ENCODE results near the gene A4GNT.
"Not testable (repeated sequence)": the region's sequence is repeated elsewhere in the genome, so short reads cannot be mapped to it uniquely, and the experiment has no call there.

The A4GNT gene

DNA sequence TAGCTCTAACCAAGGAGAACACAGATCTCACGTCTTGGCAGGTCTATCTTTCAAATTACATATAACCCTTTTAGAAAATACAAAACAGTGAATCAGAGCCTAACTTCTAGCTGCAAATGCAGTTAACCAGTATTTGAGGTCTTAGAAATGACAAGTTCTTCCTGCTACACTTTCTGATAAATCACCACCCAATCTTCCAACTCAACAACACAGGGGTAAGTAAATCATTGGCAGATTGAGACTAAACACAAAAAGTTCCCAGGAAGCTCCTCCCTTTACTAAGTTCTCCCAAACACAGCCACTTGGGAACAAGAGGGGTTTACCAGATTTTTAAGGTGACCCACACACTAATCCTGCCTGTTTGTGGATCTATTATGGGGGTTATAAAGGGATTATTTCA is at the start of gene A4GNT:
Gene A4GNT (minus strand): TSS at position 152 of the 400 bp plus-strand sequence. CDS start 1,134 bp downstream, outside the sequence.
- no peak for DNase-seq

DNA sequence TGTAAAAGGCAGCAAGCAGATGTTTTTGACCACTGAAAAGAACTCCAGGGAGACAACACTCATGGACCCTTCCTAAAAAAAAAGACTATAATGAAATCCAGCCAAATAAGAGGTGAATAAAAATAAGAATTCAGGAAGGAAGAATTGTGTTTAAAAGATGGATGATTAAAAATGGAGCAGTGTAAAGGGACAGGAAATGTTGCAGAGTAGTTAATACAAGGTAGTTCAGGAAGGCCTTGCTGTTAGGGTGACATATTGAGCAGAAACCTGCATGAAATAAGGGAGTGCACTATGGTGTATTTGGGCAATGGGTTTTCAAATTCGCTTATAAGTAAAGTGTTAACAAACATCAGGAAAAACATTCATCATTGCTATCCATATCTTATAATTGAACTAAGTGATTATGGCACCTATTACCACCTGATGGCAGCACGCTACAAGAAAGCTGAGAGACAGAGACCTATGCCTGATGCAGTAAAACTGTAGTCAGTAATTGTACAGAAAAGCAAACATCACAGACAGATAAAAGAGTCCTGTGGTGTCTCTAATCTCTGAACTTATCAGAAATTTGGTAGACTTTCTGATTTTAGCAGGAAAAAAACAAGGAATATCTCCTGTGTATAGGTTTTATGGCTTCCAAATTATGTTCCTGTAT is 48.3 kb upstream of the A4GNT start:
- DNase-seq, result peak; percentile 25 to 58

DNA sequence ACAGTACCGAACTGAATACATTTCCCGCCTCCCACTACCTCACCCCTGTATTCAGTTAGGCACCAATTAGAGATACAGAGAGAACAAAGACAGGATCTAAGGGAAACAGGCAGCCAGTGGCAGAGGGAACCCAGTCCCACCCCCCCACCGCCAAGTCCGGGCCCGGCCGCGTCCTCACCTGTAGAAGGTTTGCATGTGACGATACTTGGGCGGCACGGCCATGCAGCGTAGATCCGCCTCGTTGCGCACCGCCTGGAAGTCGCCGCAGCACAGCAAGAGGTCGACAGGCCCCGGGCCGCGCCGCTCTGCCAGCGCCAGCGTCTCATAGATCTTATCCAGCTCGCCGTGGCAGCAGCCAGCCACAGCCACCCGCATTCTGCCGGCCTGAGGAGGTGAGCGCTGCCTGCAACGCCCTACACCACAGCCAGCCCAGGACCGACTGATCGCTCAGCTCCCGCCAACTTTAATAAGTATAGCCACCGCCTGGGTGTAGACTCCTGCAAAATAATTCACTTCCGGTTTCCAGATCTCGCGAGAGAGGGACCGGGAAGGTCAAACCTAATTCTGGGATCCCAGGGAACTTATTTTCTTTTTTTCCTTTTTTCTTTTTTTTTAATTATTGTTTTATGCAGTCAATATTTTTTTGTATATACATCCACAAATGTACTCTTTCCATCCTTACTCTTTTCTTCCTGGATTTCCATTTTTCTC is 42.4 kb upstream of the A4GNT start, which contains the start of gene DBR1:
Gene DBR1 (minus strand): TSS at position 501 of the 711 bp plus-strand sequence. CDS start 126 bp downstream, at position 375.
- peak; percentile 81 to 89 for DNase-seq

DNA sequence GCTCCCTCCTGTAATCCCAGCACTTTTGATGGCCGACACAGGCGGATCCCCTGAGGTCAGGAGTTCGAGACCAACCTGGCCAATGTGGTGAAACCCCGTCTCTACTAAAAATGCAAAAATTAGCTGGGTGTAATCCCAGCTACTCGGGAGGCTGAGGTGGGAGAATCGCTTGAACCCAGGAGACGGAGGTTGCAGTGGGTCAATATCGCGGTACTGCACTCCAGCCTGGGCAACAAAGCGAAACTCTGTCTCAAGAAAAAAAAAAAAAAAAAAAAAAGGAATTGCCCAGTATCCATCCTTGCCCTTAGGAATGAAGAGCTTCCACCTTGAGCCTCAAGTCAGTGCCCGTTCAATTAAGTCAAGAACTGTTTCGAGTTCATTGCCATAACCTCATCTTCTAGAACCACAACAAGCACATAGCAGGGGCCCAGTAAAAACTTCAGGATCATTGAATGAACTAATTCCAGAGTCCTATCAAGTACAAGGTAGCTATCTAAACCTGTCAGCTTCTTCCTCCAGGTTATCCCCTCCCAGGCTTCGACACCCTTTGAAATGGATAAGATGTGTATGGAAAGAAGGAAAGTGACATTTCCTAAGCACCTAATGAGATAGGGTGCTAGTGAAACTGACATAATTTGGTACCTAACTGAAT is 41.7 kb upstream of the A4GNT start:
- DNase-seq, result peak in 1 of 2 donors; percentile 10

DNA sequence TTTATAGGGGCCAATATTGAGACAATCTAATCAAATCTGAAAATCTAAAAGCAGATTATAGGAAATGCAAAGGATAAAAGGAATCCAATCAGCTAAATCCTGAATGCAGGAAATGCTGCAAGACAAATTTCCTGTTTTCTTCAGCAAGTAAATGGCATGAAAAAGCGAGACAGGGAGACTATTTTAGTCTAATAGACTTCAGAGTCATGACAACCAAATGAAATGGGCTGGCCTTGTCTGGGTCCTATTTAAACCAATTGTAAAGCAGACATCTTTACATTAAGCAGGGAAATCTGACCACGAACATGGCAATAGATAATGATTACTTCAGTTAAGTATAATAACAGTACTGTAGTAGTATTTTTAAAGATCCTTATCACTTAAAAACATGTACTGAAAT is 40.4 kb upstream of the A4GNT start:
- DNase-seq, result no peak

DNA sequence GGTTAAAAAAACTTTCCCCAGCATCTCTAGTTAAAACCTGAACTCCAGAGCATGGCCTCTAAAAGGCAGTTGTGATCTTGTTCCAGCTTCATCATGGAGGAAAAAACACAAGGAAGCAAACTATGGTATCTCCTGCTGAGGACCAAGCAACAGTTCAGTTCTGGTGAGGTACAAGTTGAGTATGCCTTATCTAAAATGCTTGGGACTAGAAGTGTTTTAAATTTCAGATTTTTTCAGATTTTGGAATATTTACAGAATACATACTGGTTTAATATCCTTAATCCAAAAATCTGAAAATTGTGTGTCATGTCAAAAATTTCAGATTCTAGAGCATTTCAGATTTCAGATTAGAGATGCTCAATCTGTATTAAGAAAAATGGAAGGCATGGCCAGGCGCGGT is 32.9 kb upstream of the A4GNT start:
- no peak for DNase-seq

DNA sequence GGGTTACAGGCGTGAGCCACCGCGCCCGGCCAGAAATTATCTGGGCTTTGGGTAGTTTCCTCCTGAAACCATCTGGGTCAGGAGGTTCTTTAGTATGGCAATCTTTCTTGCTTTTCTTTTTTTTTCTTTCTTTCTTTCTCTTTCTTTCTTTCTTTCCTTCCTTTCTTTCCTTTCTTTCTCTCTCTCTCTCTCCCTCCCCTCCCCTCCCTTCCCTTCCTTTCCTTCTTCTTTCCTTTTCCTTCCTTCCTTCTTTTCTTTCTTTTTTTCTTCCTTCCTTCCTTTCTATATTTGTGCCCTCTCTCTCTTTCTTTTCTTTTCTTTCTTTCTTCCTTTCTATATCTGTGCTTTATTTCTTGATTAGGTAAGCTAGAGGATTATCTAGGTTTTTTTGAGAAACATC is 25.6 kb upstream of the A4GNT start:
- no peak for DNase-seq

DNA sequence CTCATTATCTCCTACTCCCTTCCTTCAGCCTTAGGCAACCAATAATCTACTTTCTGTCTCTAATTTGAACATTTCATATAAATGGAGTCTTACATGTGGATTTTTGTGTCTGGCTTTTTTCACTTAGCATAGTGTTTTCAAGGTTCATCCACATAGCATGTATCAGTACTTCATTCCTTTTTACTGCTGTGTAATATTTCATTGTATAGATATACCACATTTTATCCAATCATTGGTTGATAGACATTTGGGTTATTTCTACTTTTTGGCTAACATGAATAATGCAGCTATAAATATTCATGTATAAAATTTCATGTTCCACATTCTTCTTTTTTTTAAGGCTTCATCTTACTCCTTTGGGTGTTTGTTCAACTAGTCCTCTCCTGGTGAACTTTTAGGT is 22.3 kb upstream of the A4GNT start:
- no peak for DNase-seq

DNA sequence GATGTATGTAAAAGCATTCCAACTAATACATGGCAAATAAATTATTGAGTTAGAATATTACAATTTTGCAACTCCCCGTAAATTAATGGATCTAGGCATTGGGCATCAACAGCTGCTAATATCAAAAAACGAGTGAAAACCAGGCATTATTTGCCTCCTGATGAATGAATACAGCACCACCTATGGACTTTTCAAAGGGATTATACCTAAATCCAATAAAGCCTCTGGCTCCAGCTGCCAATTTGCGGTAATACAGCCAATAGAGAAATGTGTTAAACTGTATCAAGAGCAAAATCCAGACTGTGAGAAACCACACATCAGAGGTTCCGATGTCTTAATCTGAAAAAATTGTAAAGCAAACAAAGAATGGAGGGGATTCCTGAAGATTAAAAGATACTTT is 16.3 kb upstream of the A4GNT start:
- DNase-seq, result no peak

DNA sequence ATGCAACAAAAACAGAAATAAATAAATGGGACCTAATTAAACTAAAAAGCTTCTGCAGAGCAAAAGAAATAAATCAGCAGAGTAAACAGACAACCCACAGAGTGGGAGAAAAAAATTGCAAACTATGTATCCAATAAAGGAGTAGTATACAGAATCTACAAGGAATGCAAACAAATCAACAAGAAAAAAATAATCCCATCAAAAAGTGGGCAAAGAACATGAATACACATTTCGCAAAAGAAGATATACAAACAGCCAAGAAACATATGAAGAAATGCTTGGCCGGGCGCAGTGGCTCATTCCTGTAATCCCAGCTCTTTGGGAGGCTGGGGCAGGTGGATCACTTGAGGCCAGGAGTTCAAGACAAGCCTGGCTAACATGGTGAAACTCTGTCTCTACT is 10.0 kb upstream of the A4GNT start:
- not testable (repeated sequence) for DNase-seq

DNA sequence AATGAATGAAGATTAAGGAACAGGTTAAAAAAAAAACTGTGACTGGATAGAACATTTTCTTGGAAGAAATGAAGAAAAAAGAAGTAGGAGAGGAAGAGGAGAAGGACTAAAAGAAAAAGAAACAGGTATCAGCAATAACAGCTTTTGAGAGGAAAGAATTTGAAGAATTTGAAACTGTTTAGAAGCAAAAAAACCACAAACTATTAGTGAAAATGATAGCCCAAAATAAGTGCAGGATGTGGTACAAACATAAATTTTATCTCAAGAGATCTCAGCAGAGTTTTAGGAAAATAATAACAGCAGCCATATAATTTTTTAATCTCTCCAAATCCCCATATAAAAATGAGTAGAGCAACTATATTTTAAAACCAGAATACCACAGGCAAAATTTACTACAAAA is 8.8 kb upstream of the A4GNT start:
- DNase-seq, result no peak

DNA sequence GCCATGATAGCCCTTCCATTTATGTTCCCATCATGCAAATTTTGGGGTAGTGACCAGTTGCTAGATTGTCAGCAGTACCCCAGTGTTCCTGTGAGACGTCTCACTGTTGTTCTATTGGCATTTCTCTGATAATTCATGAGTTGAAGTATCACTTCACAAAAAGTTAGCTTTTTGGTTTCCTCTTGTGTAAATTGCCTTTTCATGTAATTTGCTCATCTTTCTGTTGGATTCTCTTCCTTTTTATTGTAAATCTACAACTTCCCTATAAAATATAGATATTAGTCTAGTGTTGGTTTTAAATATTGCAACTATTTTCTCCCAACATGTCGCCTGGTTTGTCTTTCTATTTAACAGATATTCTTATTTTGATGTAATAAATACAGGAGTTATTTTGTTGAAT is 7.5 kb upstream of the A4GNT start:
- no peak for DNase-seq

DNA sequence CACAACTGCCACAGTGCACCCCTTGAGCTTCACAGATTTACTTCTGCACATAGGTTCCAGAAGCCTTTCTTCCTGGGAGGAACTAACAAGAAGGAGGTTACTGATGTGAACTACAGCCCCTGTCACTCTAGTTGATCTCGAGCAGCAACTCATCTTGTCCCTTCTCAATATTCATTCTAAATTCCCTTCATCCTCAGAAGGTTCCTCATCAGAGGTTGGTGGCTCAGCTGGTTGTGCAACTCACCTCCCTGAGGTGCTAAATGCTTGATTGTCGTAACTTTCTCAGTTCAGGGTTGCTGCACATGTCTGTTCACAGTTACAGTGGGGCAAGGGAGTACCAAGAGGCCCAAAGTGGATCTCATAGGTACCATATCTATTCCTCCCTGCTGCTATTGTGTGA is 5.7 kb upstream of the A4GNT start:
- DNase-seq, result no peak

DNA sequence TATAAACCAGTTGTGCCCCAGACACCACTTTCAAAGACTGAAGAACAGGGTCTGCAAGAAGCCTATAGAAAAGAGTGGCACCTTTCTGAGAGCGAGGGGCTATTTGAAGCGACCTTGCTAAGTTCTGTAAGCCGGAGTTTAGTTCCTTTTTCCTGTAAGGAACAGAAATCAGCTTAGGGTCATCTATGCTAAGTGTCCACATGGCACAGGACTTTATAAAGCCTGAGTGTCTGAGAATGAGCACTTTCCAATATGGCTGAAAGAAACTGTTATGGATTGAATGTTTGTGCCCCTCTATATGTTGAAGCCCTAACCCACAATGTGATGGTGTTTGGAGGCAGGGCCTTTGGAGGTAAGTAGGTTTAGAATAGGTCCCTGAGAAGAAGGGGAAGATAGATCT is 4.0 kb upstream of the A4GNT start:
- no peak for DNase-seq

DNA sequence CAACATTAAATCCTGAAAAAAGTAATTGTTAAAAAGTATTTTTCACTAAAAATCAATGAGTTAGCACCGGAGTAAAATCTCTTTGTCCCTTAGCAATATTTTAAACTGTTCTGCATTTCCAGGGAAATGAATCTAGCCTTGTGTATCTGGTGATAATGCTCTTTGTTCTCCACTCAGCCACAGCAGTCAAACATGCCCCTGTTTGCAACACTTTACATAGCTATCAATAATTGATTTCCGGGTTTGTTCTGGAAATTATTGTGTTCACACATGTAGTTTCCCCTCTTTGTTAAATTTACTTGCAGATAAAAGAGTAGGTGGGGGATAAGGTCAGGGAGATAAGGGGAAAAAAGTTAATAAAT is 3.6 kb upstream of the A4GNT start:
- DNase-seq, result no peak

DNA sequence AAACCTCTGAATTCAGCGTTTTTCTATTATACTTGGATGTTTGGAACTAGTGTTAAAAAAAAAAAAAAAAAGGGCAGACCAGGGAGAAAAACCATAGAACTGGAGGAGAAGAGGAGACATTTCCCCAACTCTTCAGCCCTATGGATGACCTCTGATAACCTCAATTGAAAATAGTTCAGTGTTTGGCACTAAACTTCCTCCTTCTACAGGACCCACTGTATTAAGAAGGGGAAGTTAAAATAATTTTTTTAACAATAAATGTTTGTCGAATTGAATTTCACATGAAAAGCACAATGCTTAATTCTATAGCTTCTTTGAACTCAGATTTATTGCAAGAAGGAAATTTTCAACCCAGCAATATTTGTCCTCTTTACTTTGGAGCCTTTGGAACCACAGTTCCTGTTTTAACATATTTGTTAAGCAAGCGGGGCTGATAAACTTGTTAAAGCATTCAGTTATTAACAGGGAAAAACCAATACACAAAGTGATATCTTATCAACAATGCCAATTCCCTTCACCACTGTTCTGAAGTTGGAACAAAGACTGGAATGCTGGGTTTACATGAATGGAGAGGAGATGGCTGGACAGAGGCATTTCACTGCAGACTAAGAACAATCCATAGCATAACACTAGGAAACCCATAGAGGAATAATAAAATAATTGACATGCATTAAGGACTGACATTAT is 3.1 kb upstream of the A4GNT start:
- DNase-seq, result no peak

DNA sequence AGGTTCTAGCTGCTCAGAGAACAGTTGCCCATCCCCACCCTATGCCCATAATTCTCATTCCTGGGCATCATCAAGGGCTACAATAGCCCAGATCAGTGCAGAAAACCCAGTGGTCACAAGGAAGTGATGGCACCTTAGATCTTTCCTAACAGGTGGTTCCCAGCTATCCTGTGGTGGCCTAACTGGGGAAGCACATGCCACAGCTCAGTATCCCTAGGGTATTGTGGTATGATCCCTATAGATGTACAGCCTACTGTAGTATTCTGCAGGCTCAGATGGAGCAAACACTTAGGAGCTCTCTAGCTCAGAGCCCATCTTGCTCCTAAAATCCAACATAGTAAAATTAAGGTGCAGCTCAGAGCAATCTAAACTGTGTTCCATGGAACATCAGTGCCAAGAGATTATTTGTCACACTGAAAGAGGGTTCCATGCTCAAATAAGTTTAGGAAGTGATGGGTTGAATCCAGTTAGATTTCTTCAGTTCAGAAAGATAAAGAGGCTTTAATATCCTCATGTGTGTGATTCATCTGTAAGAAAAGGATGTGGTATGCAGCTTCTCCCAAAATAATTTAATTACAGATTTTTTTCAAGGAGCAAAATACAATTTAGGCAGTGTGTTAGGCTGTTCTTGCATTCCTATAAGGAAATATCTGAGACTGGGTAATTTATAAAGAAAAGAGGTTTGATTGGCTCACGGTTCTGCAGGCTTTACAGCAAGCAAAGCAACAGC is 4.4 kb downstream of the A4GNT start:
- DNase-seq, result no peak

DNA sequence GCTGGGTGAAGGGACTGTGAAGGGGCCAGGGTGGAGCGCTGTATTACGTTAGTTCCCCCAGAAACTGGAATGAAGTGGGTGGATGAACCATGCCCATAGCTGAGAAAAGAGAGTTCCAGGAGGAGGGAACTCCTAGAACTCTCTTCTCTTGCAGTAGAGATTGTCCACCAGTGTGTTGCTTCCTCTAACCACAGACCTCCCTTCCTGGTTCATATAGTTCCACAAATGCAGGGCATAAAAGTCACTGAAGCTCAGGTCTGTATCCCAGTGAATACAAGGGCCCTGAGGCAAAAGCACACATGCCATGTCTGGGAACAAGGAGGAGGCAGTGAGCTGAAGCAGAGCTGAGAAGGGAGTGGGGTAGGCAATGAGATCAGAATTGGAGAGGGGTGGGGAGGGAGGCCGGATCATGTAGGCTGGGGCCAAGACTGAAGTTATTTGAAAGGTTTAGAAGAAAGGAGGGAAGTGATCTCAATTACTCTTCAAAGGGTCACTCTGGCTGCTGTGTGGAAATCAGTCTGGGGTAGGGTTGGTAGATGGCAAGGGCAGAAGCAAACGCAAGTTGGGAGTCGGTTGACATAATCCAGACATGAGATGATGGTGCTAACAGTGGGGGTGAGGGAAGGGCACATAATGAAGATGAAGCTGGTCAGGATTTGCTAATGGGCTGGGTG is 6.5 kb downstream of the A4GNT start:
- DNase-seq, result no peak

DNA sequence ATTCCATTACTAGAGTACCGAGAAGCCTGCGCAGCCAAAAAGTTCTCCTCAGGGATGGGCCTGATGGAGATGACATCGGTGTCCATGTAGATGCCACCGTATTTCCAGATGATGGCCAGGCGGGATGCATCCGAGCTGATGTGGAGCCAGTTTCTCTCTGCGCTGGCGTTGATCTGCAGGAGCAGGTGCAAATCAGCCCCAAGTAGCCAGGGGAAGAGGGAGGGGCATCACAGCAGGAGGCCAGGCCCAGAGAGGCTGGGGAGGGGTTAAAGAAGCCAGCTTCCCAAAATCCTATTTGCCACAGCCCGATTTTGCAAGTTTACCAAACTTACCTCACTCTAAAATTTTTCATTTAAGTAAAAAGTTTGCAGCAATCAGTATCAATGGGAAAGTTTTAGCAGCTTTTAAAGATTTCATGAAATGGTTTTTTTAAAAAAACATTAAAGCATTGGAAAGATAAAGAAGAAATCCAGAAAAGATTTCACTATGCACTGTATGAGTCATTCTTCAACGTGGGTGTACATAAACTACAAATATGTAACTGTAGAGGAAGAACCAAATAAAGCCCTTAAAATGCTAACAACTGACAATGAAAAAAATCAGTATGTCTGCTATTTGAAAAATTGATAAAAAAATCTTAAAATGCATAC is 7.4 kb downstream of the A4GNT start:
- DNase-seq, result no peak

DNA sequence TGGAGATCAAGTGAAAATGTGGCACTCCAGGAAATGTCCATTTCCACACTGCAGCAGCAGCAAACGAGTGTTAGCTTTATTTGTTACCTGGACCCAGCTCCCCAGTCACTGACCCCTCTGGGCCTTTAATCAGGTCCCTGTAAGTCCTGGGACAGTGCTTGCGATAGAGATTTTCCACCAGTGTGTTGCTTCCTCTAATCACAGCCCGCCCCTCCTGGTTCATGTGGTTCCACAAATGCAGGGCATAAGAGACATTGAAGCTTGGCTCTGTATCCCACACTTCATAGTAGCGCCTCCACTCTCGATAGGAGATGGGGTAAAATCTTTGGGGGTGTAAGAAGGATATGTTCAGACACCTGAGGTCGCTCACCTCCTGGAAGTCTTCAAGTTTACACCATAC is 8.0 kb downstream of the A4GNT start:
- no peak for DNase-seq

DNA sequence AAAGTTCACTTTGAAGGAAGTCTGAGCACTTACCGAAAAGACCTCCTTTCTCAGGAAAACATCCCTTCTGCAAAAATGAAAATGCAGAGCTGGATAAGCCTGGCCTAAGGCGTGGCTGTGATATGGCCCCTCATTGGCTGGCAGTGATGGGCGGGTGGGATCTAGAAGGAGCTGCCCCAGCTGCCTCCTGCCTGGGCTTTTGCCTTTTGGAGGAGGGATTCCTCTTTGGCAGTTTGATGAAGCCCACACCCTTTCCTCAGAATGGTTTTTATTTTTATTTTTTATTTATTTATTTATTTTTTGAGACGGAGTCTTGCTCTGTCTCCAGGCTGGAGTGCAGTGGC is 12.8 kb downstream of the A4GNT start:
- DNase-seq, result no peak
